Neuron (in vitro differentiated cells): ENCODE data around the gene KRT85.

Experiments
- H2AFZ ChIP-seq: one replicate; pipeline ENCODE4 v1.6.1; 2013; ENCODE audit warnings: low read depth, mild to moderate bottlenecking, inconsistent platforms, low read length, moderate library complexity
- H3K27me3 ChIP-seq: one replicate; pipeline ENCODE4 v1.6.1; 2013; ENCODE audit warnings: low read length; ENCODE audit not compliant: insufficient read depth
- H3K36me3 ChIP-seq: one replicate; pipeline ENCODE4 v1.6.1; 2013; ENCODE audit warnings: low read length; ENCODE audit not compliant: insufficient read depth
- H3K4me1 ChIP-seq: one replicate; pipeline ENCODE4 v1.6.1; 2013; ENCODE audit warnings: low read length; ENCODE audit not compliant: insufficient read depth
- H3K4me3 ChIP-seq: 2 replicates; pipeline ENCODE4 v1.5.1; 2013; ENCODE audit warnings: mild to moderate bottlenecking, low read length, moderate library complexity
- H3K9me3 ChIP-seq: one replicate; pipeline ENCODE4 v1.6.1; 2013; ENCODE audit warnings: low read length

Gene KRT85

DNA sequence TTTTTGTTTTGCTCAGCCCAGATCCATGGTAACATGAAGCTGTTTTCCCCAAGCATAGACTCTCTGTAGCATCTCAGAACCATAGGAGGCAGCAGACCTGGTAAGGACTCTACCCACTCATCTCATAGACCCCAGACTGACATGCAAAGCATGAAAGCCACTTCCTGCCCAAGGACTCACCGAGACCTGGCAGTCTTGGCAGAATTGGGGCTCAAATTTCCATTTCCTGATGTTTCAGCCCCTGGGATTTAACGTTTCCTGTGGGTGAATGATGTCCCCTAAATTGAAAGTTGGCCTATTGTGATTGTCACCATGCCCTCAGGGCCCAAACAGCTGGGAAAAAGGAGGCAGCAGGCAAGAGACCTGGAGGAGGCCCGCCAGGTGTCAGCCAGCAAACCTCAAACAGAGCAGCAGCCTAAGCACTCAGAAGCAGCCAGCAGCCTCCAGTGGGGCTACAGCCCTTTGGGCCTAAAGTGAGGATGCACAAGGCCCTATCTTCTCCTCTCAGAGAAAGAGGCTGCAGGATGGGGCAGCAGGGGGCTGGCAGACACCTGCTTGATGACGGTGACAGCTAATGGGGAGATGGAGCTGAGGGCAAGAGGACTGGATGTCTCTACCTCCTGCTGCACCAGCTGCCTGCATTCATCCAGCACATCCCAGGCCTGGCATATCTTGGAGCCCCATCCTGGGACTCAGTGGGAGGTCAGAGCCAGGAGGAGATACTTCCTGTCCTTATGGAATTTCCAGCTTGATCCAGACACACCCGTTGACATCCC lies 8.5 kb downstream of the KRT85 start:
- Histone ChIP-seq H3K9me3 (no peaks in the 10 kb centered on the region), H3K4me1 (no peaks in the 10 kb centered on the region), H3K4me3 (no peak overlapping the region), H3K27me3 (no peaks in the 10 kb centered on the region), H3K36me3 (no peaks in the 10 kb centered on the region), H2AFZ (no peak overlapping the region)

DNA sequence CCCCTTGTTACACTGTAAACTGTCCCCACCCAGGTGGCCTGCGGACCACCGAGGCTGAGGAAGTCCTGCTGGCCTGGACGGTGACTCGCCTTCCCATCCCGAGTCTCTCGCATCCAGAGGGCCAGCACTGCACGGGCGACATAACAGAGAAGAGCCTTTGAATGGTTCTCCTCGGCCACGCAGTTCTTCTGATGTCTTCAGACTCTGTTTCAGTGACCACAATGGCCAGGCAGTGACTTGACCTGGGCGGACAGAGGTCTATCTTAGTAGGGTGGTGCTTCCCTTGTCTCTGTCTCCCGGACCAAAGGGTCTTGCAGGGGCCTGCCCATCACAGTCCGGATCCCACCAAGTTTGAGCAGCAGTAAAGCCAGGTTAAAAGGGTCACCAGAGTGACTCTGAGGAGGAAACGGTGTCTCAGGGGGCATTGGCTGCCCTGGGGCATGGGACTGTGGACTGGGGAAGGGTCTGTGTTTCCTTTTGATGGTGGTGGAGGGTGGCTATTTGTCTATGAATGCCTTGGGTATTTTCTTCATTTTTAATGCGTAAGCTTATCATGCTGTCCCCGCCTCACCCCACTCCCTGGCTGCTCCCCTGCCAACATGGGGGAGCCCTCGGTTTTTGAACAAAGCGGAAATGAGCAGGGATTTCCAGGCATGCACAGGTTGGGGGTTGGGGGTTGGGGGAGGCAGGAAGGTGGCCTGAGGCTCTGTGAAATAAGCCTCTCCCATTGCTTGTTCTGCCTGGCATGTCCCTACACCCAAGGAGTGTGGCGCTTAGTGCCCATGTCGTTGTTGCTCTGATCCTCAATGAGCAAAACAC lies 10.3 kb downstream of the KRT85 start:
- Histone ChIP-seq H3K27me3 (no peaks in the 10 kb centered on the region), H3K36me3 (no peaks in the 10 kb centered on the region), H3K4me3 (no peak overlapping the region), H2AFZ (no peak overlapping the region), H3K4me1 (no peaks in the 10 kb centered on the region), H3K9me3 (no peaks in the 10 kb centered on the region)

DNA sequence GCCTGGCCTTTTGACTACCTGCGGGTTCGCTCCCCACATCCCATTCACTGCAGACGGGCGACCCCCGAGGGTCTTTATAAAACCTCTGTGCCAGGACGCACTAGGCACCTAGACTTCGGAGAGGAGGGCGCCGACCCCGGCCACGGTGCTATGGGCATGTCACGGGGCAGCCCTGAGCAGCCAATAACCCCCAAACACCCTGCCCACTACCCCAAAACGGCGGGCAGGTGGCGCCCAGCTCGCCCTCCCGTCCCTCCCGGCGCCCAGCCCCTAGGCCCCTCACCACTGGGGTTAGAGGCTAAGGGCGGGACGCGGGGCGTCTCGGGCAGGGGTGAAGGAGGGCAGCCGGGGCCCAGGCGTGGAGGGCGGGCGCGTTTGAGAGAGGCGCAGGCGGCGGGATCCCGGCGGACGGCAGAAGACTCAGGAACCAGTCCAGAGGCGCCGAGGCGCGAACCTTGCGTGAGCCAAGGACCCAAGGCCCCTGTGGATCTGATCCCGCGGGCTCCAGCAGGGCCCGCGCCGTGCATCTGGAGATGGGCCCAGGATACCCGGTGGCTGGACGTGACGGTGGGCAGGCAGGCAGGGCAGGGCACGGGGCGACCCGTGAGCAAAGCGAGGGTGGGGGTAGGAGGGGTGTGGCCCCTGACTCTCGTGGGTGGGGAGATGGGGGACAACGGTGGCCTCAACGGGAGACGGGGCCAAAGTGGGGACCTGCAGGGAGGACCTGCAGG lies 11.1 kb downstream of the KRT85 start:
- Histone ChIP-seq H3K4me3 (no peak overlapping the region), H3K36me3 (no peaks in the 10 kb centered on the region), H2AFZ (no peak overlapping the region), H3K4me1 (no peaks in the 10 kb centered on the region), H3K27me3 (no peaks in the 10 kb centered on the region), H3K9me3 (no peaks in the 10 kb centered on the region)

DNA sequence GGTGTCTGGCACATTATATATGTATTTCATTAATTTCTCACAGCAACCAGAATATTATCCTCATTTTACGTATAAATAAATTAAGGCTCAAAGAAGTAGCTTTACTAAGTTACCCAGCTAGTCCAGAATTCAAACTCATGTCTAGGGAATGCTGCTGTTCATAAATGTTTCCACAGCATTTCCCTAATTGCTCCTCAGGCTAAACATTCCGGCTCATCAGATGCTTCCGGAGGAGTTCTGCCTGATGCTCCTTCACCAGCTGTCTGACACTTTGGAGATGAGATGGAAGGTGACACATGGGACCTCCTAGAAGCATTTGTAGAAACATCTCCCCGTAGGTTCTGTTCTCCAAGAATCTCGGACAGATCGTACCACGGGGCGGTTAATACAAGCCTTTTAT lies 12.1 kb downstream of the KRT85 start:
- no peak overlapping the region for H2AFZ ChIP-seq
- no peaks in the 10 kb centered on the region for H3K36me3 ChIP-seq
- H3K9me3 ChIP-seq: no peaks in the 10 kb centered on the region
- no peaks in the 10 kb centered on the region for H3K4me1 ChIP-seq
- no peaks in the 10 kb centered on the region for H3K27me3 ChIP-seq
- no peak overlapping the region for H3K4me3 ChIP-seq

DNA sequence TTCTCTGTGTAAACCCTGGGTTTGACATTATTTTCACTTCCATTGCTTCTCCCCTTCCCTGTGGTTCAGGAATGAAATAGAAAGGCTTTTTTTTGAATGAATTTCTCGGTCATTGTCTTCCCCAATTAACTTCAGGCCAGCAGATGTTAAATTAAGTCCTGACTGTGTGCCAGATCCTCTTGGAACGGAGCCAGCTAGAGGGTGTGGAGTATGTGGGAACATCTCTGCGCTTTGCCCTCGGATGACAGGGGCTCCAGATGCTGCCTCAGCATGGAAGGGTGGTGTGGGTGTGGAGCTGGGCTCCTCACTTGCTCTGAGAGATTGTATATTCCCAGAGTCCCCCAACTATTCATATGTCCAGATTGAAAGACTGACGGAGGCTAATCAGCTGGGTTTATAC lies 13.1 kb downstream of the KRT85 start:
- H3K36me3 ChIP-seq: no peaks in the 10 kb centered on the region
- no peaks in the 10 kb centered on the region for H3K27me3 ChIP-seq
- no peaks in the 10 kb centered on the region for H3K4me1 ChIP-seq
- no peaks in the 10 kb centered on the region for H3K9me3 ChIP-seq
- H3K4me3 ChIP-seq: no peak overlapping the region
- no peak overlapping the region for H2AFZ ChIP-seq

DNA sequence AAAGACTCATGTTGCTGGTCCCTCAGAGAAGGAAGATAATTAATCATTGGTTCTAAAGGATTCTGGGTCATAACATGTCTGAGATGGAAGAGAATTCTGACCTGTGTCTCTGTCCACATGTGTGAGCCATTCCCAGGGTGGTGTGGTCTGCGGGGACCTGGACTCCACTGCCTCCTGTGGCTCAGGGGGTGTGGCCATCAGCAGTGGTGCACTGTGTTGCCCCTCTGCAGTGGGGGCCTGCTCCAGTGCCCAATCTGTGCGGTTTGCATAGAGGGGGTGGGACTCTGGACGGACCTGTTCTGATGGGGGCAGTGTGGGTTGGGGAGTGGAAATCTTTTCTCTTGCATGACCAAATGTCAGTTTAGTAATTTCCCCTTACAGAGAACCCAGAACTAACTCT lies 13.5 kb downstream of the KRT85 start:
- Histone ChIP-seq H3K4me3 (no peak overlapping the region), H2AFZ (no peak overlapping the region), H3K27me3 (no peaks in the 10 kb centered on the region), H3K9me3 (no peaks in the 10 kb centered on the region), H3K4me1 (no peaks in the 10 kb centered on the region), H3K36me3 (no peaks in the 10 kb centered on the region)

DNA sequence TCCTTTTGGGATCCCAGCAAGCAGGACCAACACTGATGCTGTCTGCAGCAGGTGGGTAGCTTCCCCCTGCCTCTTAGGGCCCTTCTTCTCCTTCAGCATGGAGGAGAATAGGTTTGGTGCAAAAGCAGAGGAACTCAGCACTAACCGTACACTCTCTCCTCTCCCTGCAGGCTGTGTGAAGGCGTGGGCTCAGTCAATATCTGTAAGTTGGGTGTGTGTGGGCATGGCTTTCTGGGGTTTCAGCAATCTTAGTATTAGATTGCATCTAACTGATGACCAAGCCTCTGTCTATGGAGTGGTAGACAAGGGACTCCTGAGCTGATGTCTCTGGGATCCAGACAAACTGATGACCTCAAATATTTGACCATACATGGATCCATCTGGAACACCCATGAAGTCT lies 14.3 kb downstream of the KRT85 start:
- Histone ChIP-seq H3K9me3 (no peaks in the 10 kb centered on the region), H3K4me3 (no peak overlapping the region), H3K27me3 (peaks cover 3% of the 10 kb centered on the region), H3K4me1 (no peaks in the 10 kb centered on the region), H3K36me3 (no peaks in the 10 kb centered on the region), H2AFZ (no peak overlapping the region)

DNA sequence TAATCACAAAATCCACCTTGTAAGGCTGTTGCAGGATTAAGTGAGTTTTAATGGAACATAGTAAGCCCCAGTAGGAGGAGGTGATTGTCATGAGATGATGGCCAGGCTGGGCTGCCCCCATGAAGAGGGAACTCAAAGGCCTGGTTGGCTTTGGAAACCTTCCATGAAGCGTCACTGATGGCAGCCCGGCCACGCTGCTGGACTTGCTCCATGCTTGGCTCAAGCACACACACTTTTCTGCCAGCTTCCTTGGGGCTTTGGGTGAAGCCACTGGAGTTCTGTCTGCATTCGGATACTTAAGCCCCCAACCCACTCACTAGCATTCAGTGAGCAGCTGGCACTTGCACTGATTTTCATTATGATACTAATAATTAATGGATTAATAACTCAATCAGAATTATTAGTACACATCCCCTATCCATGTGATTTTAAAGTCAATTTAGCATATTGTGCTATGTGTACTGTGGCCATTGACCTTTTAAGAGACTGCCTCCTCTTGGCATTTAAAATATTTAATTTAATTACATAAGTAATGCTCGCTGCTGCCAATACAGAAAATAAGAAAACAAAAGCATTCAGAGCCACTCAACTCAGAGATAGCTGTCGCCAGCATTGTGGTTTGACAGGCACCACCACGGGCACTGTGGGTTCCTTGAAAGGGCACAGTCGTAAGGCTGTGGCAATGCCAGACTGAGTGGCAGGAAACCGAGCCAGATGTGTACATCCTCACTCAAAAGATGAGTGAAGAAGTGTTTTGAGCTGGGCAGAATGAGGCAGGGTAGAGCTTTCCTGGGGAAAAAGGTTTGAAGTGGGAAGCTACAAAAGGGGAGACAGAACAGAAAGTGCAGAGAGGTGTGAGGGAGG lies 15.9 kb downstream of the KRT85 start:
- Histone ChIP-seq H3K36me3 (no peaks in the 10 kb centered on the region), H2AFZ (no peak overlapping the region), H3K27me3 (peaks cover 3% of the 10 kb centered on the region), H3K9me3 (no peaks in the 10 kb centered on the region), H3K4me1 (no peaks in the 10 kb centered on the region), H3K4me3 (no peak overlapping the region)

DNA sequence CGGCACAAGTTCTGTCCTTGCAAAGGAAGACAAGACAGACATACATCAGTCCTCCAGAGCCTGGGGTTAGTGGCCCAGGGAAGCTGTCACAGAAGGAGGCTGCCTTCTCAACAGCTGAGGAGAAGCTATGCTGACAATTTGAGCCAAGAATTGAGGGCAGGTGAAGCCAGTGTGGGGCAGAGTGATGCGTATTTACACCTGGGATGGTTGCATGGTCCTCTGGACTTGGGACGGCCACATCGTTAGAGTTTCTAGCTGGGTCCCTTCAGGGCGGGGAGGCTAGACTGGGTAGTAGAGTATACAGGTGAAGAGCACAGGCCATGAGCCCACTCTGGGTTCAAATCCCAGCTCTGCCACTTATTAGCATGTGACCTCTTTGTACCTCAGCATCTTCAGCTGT lies 16.5 kb downstream of the KRT85 start:
- no peaks in the 10 kb centered on the region for H3K4me1 ChIP-seq
- peaks cover 3% of the 10 kb centered on the region for H3K27me3 ChIP-seq
- H3K36me3 ChIP-seq: no peaks in the 10 kb centered on the region
- H3K4me3 ChIP-seq: no peak overlapping the region
- no peak overlapping the region for H2AFZ ChIP-seq
- no peaks in the 10 kb centered on the region for H3K9me3 ChIP-seq

DNA sequence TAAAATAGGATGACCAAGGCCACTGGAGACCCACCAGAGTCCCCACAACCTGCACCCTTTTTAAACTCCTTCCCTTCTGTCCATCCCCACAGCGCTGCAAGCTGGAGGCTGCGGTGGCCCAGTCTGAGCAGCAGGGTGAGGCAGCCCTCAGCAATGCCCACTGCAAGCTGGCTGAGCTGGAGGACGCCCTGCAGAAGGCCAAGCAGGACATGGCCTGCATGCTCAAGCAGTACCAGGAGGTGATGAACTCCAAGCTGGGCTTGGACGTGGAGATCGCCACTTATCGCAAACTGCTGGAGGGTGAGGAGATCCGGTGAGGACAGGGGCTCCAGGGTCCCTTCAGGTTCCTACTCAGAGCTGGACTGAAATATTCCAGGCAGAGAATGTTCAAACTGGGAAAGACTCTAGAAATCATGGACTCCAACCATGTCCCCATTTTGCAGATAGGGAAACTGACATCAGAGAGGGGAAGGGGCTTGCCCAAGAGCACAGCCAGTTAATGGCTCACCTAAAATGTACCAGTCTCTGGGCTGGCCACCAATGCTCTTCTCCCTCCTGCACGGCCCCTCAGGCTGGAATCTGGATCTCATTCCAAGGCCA lies 17.2 kb downstream of the KRT85 start:
- no peak overlapping the region for H3K4me3 ChIP-seq
- no peak overlapping the region for H2AFZ ChIP-seq
- H3K9me3 ChIP-seq: no peaks in the 10 kb centered on the region
- no peaks in the 10 kb centered on the region for H3K4me1 ChIP-seq
- peaks cover 3% of the 10 kb centered on the region for H3K27me3 ChIP-seq
- H3K36me3 ChIP-seq: no peaks in the 10 kb centered on the region

DNA sequence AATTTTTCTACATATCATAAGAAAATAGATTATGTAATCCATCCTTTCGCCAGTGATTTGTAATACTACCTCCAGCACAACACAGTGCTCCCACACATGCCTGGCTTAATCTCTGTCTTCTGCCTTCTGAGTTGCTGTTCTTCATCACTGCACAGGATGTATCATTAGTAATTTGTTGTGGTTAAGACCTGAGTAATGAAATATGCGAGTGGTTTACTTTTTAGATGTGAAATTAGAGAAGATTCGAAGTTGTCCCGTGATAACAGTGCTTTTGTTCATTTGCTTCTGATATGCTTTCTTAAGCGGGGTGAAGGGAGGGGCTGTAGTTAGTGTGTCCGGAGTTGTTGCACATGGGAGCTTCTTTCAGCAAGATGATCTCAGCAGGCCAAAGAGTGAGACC lies 18.1 kb downstream of the KRT85 start:
- Histone ChIP-seq H3K27me3 (peaks cover 3% of the 10 kb centered on the region), H3K36me3 (no peaks in the 10 kb centered on the region), H3K4me1 (no peaks in the 10 kb centered on the region), H3K9me3 (no peaks in the 10 kb centered on the region), H3K4me3 (no peak overlapping the region), H2AFZ (no peak overlapping the region)
